HG03442 (cell line): ENCODE data around the gene GAN.
A peak's percentile ranks its signal among the peaks of the same experiment; 100 is the strongest.

Source experiments
- ATAC-seq: cut with Tn5 transposase; IDR thresholded peaks from one replicate; pipeline ENCODE4 v1.9.1; 2021; ENCODE audit warnings: mild to moderate bottlenecking, moderate library complexity; ENCODE audit not compliant: unreplicated experiment

The GAN gene

DNA sequence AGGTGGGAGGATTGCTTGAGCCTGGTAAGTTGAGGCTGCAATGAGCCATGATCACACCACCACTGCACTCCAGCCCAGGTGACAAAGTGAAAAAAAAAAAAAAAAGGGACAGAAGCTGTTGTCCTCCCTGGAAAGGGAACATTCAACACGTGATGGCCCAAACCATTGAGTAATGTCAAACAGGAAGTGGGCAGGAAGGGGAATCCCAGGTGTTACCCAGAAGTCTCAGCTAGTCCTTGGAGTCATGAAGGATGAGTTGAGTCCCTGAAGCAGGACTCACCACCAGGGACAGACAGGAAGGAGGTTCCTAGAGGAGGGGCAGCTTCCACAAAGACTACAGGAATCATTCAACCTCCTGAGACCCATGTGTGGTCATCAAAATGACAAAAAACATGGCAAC, 110.0 kb downstream of the GAN start:
- peak; percentile 50 for ATAC-seq

DNA sequence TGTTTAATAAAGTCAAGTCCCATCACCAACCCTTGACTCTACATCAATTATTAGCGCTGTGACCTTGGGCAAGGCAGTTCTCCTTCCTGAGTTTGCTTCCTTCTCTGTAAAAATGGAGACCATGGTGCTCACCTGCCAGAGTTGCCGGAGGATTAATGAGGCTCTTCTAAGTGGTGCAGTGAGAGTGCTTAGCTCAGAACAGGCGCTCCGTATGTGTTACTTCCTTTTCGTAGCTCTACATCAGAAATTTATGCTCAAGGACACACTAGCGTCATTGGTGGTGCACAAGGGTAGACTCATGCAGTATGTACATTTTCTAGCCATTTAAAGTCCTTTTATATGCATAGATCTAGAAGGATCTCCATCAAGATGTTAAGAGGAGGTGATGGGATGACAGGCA, 112.5 kb downstream of the GAN start:
- ATAC-seq = no peak

DNA sequence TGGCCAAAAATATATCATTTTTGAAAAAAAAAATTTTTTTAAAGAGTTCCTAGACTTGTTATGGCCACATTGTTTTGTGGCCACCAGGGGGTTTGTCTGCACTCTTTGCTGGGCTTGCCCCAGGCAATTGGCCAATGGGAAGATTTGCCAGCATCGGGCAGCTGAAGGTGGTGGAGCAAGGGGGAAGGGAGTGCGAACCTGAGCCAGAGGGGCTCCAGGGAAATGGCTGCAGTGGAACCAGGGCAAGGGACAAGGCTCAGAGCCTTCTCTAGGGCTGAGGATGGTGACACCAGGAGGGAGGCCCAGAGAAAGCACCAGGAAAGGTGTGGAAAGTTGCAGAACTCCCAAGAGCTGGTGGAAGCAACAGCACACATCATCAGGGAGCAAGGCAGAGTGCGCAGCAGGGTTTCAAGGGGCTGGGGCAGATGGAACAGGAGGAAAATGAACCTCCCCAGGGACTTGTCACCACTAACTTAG, 114.3 kb downstream of the GAN start:
- no peak for ATAC-seq

DNA sequence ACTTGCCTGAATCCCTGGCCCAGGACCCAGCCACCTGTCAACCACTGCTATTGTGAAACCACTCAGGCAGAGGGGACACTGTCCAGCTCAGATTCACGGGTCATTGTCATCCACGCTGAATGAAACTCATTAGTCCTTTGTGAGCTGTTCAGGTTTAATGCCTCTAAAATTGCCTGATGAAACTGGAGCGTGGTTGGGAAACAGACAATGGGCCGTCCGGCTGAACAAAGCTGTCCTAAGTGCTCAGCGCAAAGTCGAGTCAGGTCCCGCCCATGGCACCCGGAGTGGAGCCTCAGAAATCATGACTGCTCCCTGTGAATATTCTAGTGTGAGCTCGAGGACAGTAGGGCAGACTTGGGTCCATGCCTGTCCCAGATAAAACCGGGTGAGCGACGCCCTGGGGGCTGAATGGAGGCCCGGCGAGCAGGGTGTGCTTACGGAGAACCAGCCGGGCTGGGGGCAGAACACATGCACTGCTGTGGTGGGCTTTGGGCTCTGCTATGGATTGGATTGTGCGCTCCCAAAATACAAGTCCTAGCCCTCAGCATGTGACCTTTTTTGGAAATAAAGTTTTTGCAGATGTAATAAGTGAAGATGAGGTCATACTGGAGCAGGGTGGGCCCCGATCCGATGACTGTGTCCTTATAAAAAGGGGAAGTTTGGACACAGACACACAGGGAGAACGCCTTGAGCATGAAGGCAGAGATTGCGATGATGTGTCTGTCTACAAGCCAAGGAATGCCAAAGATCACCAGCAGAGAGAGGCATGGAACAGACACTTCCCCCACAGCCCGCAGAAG, 117.0 kb downstream of the GAN start:
- ATAC-seq = peak; percentile 3

DNA sequence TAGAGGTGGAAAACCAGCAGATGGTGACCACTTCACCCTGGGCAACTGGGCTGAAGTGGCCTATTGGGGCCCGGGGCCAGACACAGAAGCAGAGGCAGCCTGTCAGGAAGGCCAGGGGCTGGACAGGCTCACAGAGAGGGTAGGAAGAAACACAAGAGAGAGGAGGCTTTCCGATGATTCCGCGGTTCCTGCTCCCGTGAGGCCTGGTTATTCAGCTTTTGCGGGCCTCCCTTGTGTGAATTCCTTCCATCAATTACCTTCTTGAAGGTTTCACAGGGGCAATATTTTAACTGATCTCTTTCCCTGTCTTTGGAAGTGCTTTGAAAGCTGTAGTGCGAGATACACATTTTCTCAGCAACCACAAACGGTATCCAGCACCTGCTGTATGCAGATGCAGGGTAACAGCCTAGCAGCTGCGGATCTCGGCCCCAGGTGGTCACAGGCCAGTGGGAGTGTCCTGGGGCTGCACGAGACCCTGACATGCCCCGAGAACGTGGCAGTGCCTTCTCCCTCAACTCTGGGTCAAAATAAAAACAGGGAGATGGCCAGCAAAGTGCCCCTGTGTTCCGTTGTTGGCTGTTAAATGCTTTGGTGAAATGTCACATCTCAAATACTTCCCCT, 118.3 kb downstream of the GAN start:
- ATAC-seq = no peak

DNA sequence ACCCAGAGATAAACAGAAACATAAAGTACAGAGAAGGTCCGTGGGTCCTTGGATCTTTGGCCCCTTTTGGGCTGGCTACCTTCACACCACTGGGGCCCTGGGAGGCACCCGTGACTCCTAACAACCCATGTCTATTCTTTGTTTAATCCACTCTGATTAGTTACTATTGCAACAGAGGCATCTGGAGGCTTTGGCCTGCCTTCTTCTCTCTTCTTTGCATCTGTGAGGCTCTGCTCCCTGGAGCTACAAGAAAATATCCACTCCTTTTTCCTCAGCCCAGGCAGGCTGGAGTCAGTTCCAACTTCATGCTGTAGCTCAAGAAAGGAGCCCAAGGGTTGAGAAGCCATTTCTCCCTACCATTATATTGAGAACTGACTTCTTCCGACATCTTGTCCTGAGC, 120.3 kb downstream of the GAN start:
- no peak for ATAC-seq

DNA sequence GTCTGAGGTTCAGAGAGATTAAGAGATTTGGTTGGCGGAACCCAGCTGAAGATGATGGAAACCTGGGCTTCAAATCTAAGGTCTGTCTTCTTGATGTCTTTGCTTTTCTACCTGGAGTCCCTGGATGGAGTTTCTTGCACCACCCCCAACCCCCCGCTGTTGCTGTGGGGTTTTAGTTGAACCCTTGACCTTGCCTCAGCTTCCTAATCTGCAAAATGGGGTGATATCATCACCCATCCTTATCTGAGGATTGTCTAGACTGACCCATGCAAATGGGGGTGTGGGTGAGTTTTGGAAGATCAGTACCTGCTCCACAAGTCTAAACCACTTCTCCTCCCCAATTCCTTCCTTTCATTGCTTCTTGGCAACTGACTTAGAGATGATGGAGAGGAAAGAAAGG, 120.8 kb downstream of the GAN start:
- ATAC-seq = no peak

DNA sequence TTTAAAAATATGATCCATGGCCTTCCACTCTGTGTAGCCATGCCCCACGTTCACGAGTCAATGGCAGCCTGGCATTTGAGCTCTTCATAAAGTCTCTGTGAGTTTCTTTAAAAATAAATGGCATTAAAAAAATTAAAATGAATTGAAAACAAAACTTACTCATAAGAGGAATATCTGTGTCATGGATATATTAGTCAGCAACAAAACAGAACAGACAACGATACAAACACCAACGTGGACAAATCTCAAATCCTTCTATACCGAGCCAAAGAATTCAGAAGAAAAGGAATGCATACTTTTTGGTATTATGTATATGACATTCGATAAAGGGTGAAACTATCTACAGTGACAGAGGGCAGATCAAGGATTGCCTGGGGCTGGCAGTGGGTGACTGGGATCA, 121.6 kb downstream of the GAN start:
- ATAC-seq = no peak

DNA sequence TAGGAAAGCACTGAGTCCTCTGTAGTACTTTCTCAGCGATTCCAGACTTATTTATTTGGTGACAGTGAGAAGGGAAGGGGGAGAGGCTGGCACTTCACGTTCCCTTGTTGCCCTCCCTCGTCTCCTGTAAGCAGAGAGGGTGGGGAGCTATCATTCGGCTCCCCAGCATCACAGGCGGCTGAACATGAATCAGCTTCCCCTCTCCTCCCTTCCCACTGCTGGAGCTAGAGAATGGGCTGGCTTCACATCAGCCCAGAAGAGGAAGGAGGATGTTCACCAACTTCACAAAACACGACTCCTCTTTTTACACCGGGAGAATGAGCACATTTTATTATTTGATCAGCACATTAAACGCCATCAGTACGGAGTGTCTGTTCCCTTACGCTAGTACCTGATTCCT, 123.1 kb downstream of the GAN start:
- ATAC-seq = no peak
